NCI-H82 (cell line): ENCODE measurements around the gene TTC7B.
"Not testable (repeated sequence)": the region's sequence is repeated elsewhere in the genome, so short reads cannot be mapped to it uniquely, and the experiment has no call there.

Source experiments
- DNase-seq: peaks from one replicate; lab custom pipeline; 2025; lab: John Stamatoyannopoulos, UW

The TTC7B gene

DNA sequence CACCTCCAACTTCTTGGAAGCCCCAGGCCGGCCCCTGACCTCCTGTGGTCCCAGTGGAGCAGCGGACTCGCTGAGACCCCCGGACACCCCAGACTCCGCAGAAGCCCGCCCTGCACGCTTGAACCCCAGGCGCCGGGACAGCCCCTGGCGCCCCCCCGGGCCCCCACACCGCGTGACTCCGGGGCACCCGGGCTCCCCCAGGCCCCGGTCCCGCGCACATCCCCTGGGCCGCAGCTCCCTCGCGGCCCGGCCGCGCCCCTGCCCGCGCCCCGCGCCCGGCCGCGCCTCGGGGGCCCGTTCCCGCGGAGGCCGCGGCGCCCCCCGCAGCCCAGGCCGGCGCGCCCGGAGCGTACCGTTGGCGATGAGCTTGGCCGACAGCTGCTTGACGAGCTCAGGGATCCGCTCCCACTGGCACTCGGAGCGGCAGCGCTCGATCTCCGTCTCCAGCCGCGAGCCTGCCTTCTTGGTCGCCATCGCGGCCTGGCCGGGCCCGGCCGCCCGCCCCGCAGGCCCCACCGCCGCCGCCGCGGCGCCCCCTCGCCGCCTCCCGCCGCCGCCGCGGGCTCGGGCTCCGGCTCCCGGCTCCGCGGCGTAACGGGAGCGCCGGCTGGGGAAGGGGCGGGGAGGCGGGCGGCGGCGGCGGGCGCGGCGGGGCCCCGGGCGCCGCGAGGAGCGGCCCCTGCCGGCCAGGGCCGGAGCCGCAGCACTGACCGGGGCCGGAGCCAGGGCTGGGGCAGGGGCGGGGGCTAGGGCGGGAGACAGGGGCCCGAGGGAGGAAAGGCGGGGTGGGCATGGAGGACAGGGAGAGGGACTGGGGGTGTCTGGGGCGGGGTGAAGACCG is at the start of gene TTC7B:
Gene TTC7B, minus strand, starts transcription at position 609 of the 841 bp plus-strand sequence. Its CDS starts 135 bp downstream, at position 474.
- peak; percentile 57 for DNase-seq

GRCh38 chr14:90864741-90865140 is 48.5 kb upstream of the TTC7B start:
- DNase-seq = no peak

- DNase-seq = no peak
Observed at GRCh38 chr14:90858511-90858910, 42.3 kb upstream of the TTC7B start.

DNA sequence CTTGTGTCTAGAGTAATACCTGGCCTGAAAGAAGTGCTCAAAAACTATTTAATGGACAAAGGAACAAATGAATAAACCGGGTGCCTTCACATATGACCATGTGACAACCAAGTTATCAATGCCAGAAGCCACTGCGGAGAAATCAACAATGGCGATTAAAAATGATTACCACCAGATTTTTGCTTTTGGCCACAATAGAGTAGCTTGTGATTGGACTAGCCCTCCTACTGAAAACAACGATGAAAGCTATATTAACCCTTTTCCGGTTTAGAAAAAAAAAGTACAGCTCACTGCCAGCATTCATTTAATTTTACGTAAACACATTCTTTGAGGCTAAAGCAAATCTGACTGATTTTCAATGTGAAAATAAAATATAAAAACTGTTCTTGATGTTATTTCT is 41.6 kb upstream of the TTC7B start:
- DNase-seq = no peak

DNA sequence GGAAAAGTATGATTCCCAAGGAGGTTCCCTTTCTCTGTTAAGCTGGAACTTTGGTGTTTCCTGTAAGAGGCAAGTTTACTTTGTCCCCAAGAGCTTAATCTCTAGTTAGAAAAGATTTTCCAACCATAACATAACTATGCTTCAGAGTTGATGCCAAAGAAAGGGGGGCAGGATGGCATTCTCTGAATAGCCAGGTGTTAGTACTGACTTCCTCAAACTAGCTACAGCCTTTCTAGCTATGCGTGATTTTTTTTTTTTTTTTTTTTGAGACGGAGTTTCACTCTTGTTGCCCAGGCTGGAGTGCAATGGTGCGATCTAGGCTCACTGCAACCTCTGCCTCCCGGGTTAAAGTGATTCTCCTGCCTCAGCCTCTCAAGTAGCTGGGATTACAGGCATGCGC is 39.9 kb upstream of the TTC7B start:
- DNase-seq = not testable (repeated sequence)

- DNase-seq = no peak
Observed at GRCh38 chr14:90853116-90853515, 36.9 kb upstream of the TTC7B start.

DNA sequence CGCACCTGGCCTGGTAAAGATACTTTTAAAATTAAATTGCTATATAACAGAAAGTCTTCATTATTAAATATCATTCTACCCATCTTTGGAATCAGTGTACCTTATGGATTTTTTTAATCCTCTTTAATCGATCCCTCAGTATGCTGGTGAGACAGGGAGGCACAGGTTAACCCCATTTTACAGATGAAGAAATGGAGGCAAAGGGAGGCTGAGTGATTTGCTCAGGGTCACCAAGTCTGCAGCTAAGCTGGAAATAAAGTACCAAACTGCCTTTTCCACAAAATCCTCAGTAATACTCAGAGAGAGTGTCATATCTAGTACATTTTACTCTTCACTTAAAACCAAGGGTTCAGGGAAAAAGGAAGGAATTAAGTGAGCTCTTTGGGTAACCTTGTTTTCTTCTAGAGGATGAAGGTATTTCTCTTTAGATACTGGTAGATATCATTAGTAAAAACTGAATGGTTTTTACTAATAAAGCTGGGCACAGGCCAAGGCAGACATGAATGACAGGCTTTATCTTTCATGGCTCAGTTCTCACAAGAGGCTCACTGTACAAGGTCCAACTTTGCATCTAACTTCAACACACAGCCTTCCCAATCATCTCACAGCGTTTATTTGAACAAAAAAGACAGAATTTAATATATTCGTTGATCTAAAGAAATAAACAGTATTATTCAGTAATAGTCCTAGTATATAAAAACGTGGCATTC is 35.3 kb upstream of the TTC7B start:
- no peak for DNase-seq

GRCh38 chr14:90850487-90850886 is 34.3 kb upstream of the TTC7B start:
- DNase-seq = no peak

- no peak for DNase-seq
Observed at GRCh38 chr14:90849787-90850444, 33.7 kb upstream of the TTC7B start.

DNA sequence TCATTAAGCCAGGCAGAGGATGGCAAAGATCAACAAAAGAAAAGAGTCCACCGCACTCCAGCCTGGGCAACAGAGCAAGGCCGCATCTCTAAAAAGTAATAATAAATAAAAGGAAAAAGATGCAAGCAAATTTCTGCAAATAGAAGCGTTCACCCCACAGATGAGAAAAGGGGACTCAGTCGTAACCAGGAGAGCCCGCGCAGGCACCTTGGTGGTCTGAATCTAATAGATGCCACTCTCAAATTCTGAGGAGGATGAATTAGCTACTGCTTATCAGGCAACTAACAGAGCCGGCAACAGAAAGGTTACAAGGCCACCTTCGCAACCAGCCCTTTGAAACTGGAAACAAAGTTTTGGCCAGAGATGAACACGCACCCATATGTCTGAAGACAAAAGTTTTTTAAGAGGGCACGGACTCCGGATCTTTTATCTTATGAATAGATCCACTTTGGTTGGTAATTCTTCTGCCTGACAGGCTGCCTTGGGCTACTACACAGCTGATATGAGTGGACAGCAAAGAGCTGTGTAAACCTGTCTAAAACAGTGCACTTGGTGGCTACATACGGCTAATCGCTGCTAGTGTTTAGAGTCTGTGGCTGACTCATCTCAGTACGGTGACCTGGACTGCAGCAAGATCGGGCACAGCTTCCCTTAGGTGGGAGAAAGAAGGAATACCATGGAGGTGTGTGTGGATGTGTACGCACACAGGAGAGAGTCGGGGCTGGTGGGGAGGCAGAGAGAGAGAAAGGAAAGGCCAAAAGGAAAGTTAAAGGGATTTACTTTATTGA is 32.9 kb upstream of the TTC7B start:
- DNase-seq = no peak

GRCh38 chr14:90846511-90846910 is 30.3 kb upstream of the TTC7B start:
- DNase-seq = no peak

- peak; percentile 7 for DNase-seq
Observed at GRCh38 chr14:90844321-90844720, 28.1 kb upstream of the TTC7B start.

DNA sequence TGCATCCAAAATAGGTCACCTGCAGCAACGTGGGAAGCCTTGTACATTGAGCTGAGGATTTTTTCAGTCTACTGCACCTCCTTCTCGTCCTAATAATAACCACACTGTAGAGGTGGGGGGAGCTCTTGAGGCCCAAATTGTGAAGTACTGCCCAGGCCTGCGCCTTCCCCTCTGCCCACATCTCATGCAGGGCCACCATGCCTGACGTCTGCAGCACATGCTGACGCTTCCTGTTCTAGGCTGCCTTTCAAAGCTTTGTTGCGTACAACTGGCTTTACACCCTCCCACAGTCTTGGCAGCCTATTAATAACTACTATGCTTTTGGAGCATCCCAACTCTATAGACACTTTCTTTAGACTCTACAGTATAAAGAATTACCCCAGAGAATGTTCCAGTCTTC is 26.5 kb upstream of the TTC7B start:
- DNase-seq = no peak

DNA sequence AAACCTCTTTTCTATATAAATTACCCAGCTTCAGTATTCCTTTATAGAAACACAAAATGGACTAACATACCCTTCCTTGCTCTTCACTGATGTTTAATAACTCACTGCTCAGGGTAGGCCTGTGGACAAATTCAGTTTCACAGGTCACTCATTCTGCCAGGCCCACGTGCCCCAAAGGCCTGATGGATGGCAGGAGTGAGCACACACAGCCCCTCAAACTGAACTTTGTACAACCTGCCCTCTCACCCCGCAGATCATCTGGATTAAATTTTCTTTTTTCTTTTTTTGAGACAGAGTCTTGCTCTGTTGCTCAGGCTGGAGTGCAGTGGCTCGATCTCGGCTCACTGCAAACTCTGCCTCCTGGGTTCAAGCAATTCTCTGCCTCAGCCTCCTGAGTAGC is 24.4 kb upstream of the TTC7B start:
- DNase-seq = not testable (repeated sequence)

DNA sequence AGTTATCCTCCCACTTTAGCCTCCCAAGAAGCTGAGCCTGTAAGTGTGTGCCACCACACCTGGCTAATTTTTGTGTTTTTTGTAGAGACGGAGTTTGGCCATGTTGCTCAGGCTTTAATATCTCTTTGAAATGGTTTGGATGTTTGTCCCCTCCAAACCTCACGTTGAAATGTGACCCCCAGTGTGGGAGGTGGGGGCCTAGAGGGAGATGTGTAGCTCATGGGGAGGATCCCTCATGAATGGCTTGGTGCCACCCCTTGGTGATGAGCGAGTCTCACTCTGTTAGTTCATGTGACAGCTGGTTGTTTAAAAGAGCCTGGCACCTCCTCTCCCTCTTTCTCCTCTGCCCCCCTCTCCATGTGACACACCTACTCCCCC is 23.6 kb upstream of the TTC7B start:
- no peak for DNase-seq

- DNase-seq = no peak
Observed at GRCh38 chr14:90839024-90839888, 23.0 kb upstream of the TTC7B start.

- not testable (repeated sequence) for DNase-seq
Observed at GRCh38 chr14:90838531-90838930, 22.3 kb upstream of the TTC7B start.

DNA sequence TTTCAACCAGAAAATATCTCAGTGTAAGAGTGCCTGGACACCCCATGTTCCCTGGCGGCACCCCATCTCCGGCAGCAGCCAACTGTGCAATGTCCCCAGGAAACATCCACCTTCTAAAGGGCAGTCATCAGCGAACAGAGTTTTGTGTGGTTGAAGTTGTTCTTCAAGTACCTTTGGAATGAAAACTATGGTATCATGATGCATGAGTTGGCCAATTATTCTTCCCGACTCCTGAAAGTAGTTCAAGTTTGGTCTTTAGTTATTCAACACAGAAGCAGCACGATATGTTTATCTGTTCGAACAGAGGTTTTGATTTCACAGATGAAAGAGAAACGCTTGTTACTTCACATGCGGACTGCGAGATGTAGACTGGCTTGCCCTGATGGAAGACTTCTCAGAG is 21.1 kb upstream of the TTC7B start:
- no peak for DNase-seq

GRCh38 chr14:90836692-90837063 is 20.4 kb upstream of the TTC7B start:
- no peak for DNase-seq

GRCh38 chr14:90831821-90832220 is 15.6 kb upstream of the TTC7B start:
- no peak for DNase-seq
